Adrenal gland (tissue), 5 donors: ENCODE data around the gene MVB12B.

Experiments used
- POLR2A ChIP-seq, 2 donors: fragments of 450-650 bp; IDR thresholded peaks; one replicate each; pipeline ENCODE4 v1.6.1; 2017; ENCODE audit warnings: antibody characterized with exemption in 2 of 2, mild to moderate bottlenecking in 2 of 2, moderate library complexity in 1 of 2
- TF ChIP-seq, protein P1 (sequence below), 6 experiments: fragments of 450-650 bp in 4 of 6; fragments of 200-600 bp in 2 of 6; sonication (generic) in 1 of 6; IDR thresholded peaks; 1 replicate in 5 of 6; 2 replicates in 1 of 6; pipeline versions ENCODE4 v1.5.1 to v1.8.0; 2016 to 2021; ENCODE audit warnings: antibody characterized with exemption in 6 of 6, mild to moderate bottlenecking in 2 of 6, moderate library complexity in 1 of 6
- donor health status: DM: no; HTN: no; CAD: no.

- TF ChIP-seq, protein P1, sequence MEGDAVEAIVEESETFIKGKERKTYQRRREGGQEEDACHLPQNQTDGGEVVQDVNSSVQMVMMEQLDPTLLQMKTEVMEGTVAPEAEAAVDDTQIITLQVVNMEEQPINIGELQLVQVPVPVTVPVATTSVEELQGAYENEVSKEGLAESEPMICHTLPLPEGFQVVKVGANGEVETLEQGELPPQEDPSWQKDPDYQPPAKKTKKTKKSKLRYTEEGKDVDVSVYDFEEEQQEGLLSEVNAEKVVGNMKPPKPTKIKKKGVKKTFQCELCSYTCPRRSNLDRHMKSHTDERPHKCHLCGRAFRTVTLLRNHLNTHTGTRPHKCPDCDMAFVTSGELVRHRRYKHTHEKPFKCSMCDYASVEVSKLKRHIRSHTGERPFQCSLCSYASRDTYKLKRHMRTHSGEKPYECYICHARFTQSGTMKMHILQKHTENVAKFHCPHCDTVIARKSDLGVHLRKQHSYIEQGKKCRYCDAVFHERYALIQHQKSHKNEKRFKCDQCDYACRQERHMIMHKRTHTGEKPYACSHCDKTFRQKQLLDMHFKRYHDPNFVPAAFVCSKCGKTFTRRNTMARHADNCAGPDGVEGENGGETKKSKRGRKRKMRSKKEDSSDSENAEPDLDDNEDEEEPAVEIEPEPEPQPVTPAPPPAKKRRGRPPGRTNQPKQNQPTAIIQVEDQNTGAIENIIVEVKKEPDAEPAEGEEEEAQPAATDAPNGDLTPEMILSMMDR (IDR thresholded peaks at IDR 0.05) = no peak
- TF ChIP-seq POLR2A (IDR thresholded peaks at IDR 0.05) = no peak
These were observed 86.3 kb downstream of the MVB12B start for GRCh38 chr9:126412905-126413304.
